ENCODE data around the gene CYP3A7.

DNA sequence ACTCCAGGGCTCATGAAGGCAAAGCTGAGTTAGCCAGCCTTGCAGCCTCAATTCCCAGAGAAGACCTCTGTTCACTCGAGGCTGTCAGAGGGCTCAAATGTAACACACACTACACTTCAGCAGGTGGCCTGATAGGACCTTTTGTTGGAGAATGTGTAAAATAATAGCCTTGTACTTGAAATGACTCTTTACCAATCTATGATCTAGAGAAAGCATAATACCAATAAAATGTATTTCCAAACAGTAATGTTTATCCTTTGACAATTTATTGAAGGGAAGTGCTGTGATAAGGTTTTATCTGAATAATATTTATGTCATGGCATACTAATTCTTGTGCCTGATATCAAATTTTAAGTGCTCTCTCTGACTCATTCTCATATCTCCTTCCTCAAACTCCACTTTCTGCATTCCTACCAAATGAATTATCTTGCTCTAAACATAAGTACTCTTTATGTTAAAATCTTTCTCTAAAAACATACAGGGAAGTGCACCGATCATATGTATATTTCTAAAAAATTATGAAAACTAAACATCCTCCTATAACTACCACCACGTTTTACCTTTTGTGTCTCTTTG is 20.9 kb downstream of the CYP3A7 start:
- TF ChIP-seq CTCF (IDR thresholded peaks at IDR 0.05), result no peak
- no peak for TF ChIP-seq POLR2A (IDR thresholded peaks at IDR 0.05)

Measured in uterus (tissue), 2 donors.